ENCODE measurements around the gene FNDC7. TPM values are rescaled to one million over a fixed set of nuclear protein-coding genes. Genes with fewer than 3 reads are reported as not detected.
A peak's percentile ranks its signal among the peaks of the same experiment; 100 is the strongest.
"Not testable (repeated sequence)": the region's sequence is repeated elsewhere in the genome, so short reads cannot be mapped to it uniquely, and the experiment has no call there.

Gene FNDC7
- total and polyA plus RNA-seq, 2 donors, result 0.05 TPM

- no peak overlapping the region for H3K27ac ChIP-seq (ENCODE audit: low read depth in 1 of 2, low read length in 1 of 2)
Observed at GRCh38 chr1:108670131-108670773, 42.5 kb upstream of the FNDC7 start.

GRCh38 chr1:108671143-108671542, 41.6 kb upstream of the FNDC7 start:
- no peak for DNase-seq (ENCODE audit: low read depth in 6 of 9, low spot score in 9 of 9)
- no peak overlapping the region for H3K27ac ChIP-seq (ENCODE audit: low read depth in 1 of 2, low read length in 1 of 2)
- H3K27me3 ChIP-seq (ENCODE audit: control insufficient read depth in 2 of 2, insufficient read depth in 1 of 2, low read length in 1 of 2), result no peaks in the 10 kb centered on the region
- no peaks in the 10 kb centered on the region for H3K36me3 ChIP-seq (ENCODE audit: control insufficient read depth in 2 of 2, insufficient read depth in 2 of 2, low read length in 1 of 2)
- no peaks in the 10 kb centered on the region for H3K4me1 ChIP-seq (ENCODE audit: control insufficient read depth in 2 of 2, insufficient read depth in 2 of 2, low read length in 2 of 2)
- no peak overlapping the region for H3K4me3 ChIP-seq (ENCODE audit: low read length in 2 of 2)
- WGBS, result 95% methylated on average over 2 of the region's 2 CpGs
- no peaks in the 10 kb centered on the region for H3K9me3 ChIP-seq (ENCODE audit: control insufficient read depth in 2 of 2, insufficient read depth in 1 of 2, low read length in 1 of 2)

More at GRCh38 chr1:108670131-108670773, 42.5 kb upstream of the FNDC7 start:
- Histone ChIP-seq H3K27me3 (ENCODE audit: control insufficient read depth in 2 of 2, insufficient read depth in 1 of 2, low read length in 1 of 2) (no peaks in the 10 kb centered on the region), H3K36me3 (ENCODE audit: control insufficient read depth in 2 of 2, insufficient read depth in 2 of 2, low read length in 1 of 2) (no peaks in the 10 kb centered on the region), H3K4me3 (ENCODE audit: low read length in 2 of 2) (no peak overlapping the region), H3K4me1 (ENCODE audit: control insufficient read depth in 2 of 2, insufficient read depth in 2 of 2, low read length in 2 of 2) (no peaks in the 10 kb centered on the region), H3K9me3 (ENCODE audit: control insufficient read depth in 2 of 2, insufficient read depth in 1 of 2, low read length in 1 of 2) (no peaks in the 10 kb centered on the region)
- DNase-seq (ENCODE audit: low read depth in 6 of 9, low spot score in 9 of 9), result no peak
- 97% methylated on average over 5 of the region's 5 CpGs for WGBS

GRCh38 chr1:108678706-108679105, 34.0 kb upstream of the FNDC7 start:
- H3K36me3 ChIP-seq (ENCODE audit: control insufficient read depth in 2 of 2, insufficient read depth in 2 of 2, low read length in 1 of 2), result no peaks in the 10 kb centered on the region
- no peaks in the 10 kb centered on the region for H3K4me1 ChIP-seq (ENCODE audit: control insufficient read depth in 2 of 2, insufficient read depth in 2 of 2, low read length in 2 of 2)
- H3K27ac ChIP-seq (ENCODE audit: low read depth in 1 of 2, low read length in 1 of 2), result no peak overlapping the region
- no peaks in the 10 kb centered on the region for H3K9me3 ChIP-seq (ENCODE audit: control insufficient read depth in 2 of 2, insufficient read depth in 1 of 2, low read length in 1 of 2)
- 94% methylated on average over 4 of the region's 4 CpGs for WGBS
- no peak for DNase-seq (ENCODE audit: low read depth in 6 of 9, low spot score in 9 of 9)
- no peaks in the 10 kb centered on the region for H3K27me3 ChIP-seq (ENCODE audit: control insufficient read depth in 2 of 2, insufficient read depth in 1 of 2, low read length in 1 of 2)
- no peak overlapping the region for H3K4me3 ChIP-seq (ENCODE audit: low read length in 2 of 2)

GRCh38 chr1:108679586-108680213, 33.0 kb upstream of the FNDC7 start:
- H3K4me3 ChIP-seq (ENCODE audit: low read length in 2 of 2), result no peak overlapping the region
- H3K27me3 ChIP-seq (ENCODE audit: control insufficient read depth in 2 of 2, insufficient read depth in 1 of 2, low read length in 1 of 2), result no peaks in the 10 kb centered on the region
- no peak for DNase-seq (ENCODE audit: low read depth in 6 of 9, low spot score in 9 of 9)
- WGBS, result 85% methylated on average over 10 of the region's 10 CpGs
- no peak overlapping the region for H3K27ac ChIP-seq (ENCODE audit: low read depth in 1 of 2, low read length in 1 of 2)
- H3K9me3 ChIP-seq (ENCODE audit: control insufficient read depth in 2 of 2, insufficient read depth in 1 of 2, low read length in 1 of 2), result no peaks in the 10 kb centered on the region
- no peaks in the 10 kb centered on the region for H3K4me1 ChIP-seq (ENCODE audit: control insufficient read depth in 2 of 2, insufficient read depth in 2 of 2, low read length in 2 of 2)
- H3K36me3 ChIP-seq (ENCODE audit: control insufficient read depth in 2 of 2, insufficient read depth in 2 of 2, low read length in 1 of 2), result no peaks in the 10 kb centered on the region

- H3K27me3 ChIP-seq (ENCODE audit: control insufficient read depth in 2 of 2, insufficient read depth in 1 of 2, low read length in 1 of 2); DNase-seq (ENCODE audit: low read depth in 6 of 9, low spot score in 9 of 9); H3K9me3 ChIP-seq (ENCODE audit: control insufficient read depth in 2 of 2, insufficient read depth in 1 of 2, low read length in 1 of 2); H3K4me3 ChIP-seq (ENCODE audit: low read length in 2 of 2); H3K27ac ChIP-seq (ENCODE audit: low read depth in 1 of 2, low read length in 1 of 2); H3K4me1 ChIP-seq (ENCODE audit: control insufficient read depth in 2 of 2, insufficient read depth in 2 of 2, low read length in 2 of 2); H3K36me3 ChIP-seq (ENCODE audit: control insufficient read depth in 2 of 2, insufficient read depth in 2 of 2, low read length in 1 of 2): not testable (repeated sequence)
- 89% methylated on average over 4 of the region's 4 CpGs for whole genome bisulfite sequencing
Observed at GRCh38 chr1:108681701-108682100, 31.0 kb upstream of the FNDC7 start.

GRCh38 chr1:108685529-108685928, 27.2 kb upstream of the FNDC7 start:
- WGBS, result 99% methylated on average over 1 of the region's 1 CpG
- Histone ChIP-seq H3K36me3 (ENCODE audit: control insufficient read depth in 2 of 2, insufficient read depth in 2 of 2, low read length in 1 of 2) (no peaks in the 10 kb centered on the region), H3K27me3 (ENCODE audit: control insufficient read depth in 2 of 2, insufficient read depth in 1 of 2, low read length in 1 of 2) (no peaks in the 10 kb centered on the region), H3K4me1 (ENCODE audit: control insufficient read depth in 2 of 2, insufficient read depth in 2 of 2, low read length in 2 of 2) (no peaks in the 10 kb centered on the region), H3K27ac (ENCODE audit: low read depth in 1 of 2, low read length in 1 of 2) (no peak overlapping the region), H3K9me3 (ENCODE audit: control insufficient read depth in 2 of 2, insufficient read depth in 1 of 2, low read length in 1 of 2) (no peaks in the 10 kb centered on the region), H3K4me3 (ENCODE audit: low read length in 2 of 2) (no peak overlapping the region)
- DNase-seq (ENCODE audit: low read depth in 6 of 9, low spot score in 9 of 9), result no peak

- DNase-seq (ENCODE audit: low read depth in 6 of 9, low spot score in 9 of 9), result no peak
- Histone ChIP-seq H3K27me3 (ENCODE audit: control insufficient read depth in 2 of 2, insufficient read depth in 1 of 2, low read length in 1 of 2) (no peaks in the 10 kb centered on the region), H3K27ac (ENCODE audit: low read depth in 1 of 2, low read length in 1 of 2) (no peak overlapping the region), H3K36me3 (ENCODE audit: control insufficient read depth in 2 of 2, insufficient read depth in 2 of 2, low read length in 1 of 2) (no peaks in the 10 kb centered on the region), H3K4me1 (ENCODE audit: control insufficient read depth in 2 of 2, insufficient read depth in 2 of 2, low read length in 2 of 2) (peaks cover 0 to 6% of the 10 kb centered on the region in 2 donors), H3K4me3 (ENCODE audit: low read length in 2 of 2) (no peak overlapping the region), H3K9me3 (ENCODE audit: control insufficient read depth in 2 of 2, insufficient read depth in 1 of 2, low read length in 1 of 2) (no peaks in the 10 kb centered on the region)
- WGBS, result 78% methylated on average over 2 of the region's 2 CpGs
Observed at GRCh38 chr1:108686614-108687313, 25.9 kb upstream of the FNDC7 start.

GRCh38 chr1:108691128-108691941, 21.4 kb upstream of the FNDC7 start:
- Histone ChIP-seq H3K4me1 (ENCODE audit: control insufficient read depth in 2 of 2, insufficient read depth in 2 of 2, low read length in 2 of 2) (peaks cover 0 to 6% of the 10 kb centered on the region in 2 donors), H3K27me3 (ENCODE audit: control insufficient read depth in 2 of 2, insufficient read depth in 1 of 2, low read length in 1 of 2) (no peaks in the 10 kb centered on the region), H3K4me3 (ENCODE audit: low read length in 2 of 2) (peak overlapping the region; percentile 76 to 80), H3K27ac (ENCODE audit: low read depth in 1 of 2, low read length in 1 of 2) (peak overlapping the region; percentile 100), H3K9me3 (ENCODE audit: control insufficient read depth in 2 of 2, insufficient read depth in 1 of 2, low read length in 1 of 2) (peaks cover 0 to 2% of the 10 kb centered on the region in 2 donors), H3K36me3 (ENCODE audit: control insufficient read depth in 2 of 2, insufficient read depth in 2 of 2, low read length in 1 of 2) (peaks cover 4 to 9% of the 10 kb centered on the region in 2 donors)
- peak in 1 of 9 donors; percentile 10 for DNase-seq (ENCODE audit: low read depth in 6 of 9, low spot score in 9 of 9)
- WGBS, result 21% methylated on average over 12 of the region's 12 CpGs

All from thymus (tissue), 11 donors.